GM19455 (cell line): ENCODE measurements around the gene ZNF493.
A peak's percentile ranks its signal among the peaks of the same experiment; 100 is the strongest.

Experiments
- ATAC-seq: cut with Tn5 transposase; IDR thresholded peaks from one replicate; pipeline ENCODE4 v1.9.1; 2021; ENCODE audit not compliant: unreplicated experiment

ZNF493 gene

DNA sequence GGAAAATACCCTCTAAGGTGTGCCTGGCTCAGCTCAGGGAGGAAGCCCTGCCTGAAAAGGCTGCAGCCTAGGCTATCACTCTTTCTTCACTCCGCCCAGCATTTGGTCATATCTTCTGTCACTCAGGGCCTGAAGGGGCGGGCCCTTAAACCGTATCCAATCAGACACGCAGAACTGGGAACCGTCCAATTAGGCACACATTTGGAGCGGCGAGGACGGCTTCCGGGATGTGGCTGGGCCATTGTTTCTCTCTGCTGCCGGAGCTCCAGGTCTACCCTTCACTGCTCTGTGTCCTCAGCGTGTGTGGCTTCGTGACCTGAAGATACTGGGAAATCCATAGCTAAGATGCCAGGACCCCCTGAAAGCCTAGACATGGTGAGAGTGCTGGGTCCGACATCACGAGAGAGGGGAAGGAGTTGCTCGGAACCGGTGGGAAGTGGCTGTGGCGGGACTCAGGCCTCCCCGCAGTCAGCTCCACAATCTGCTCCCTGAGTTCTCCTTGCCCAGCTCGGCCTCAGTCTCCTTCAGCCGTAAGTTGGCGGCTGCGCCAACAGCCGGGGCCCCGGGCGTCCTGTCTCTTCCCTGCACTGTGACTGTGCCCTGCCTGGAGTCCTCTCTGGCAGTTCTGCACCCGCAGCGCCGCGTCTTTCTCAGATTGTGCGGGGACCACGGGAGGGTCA, at the start of gene ZNF493:
Gene ZNF493, plus strand, starts transcription at position 241 of the 680 bp plus-strand sequence. Its CDS starts 105 bp downstream, at position 346.
- ATAC-seq, result peak; percentile 99

DNA sequence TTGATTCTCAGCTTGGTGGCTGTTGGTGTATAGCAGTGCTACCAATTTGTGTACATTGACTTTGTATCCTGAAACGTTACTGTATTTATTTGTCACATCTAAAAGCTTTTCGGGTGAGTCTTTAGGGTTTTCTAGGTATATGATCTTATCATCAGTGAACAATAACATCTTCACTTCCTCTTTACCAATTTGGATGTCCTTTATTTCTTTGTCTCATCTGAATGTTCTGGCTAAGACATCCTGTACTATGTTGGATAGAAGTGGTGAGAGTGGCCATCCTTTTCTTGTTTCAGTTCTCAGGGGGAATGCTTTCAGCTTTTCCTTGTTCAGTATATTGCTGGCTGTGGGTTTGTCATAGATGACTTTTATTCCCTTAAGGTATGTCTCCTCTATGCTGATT, 44.1 kb upstream of the ZNF493 start:
- ATAC-seq, result no peak

DNA sequence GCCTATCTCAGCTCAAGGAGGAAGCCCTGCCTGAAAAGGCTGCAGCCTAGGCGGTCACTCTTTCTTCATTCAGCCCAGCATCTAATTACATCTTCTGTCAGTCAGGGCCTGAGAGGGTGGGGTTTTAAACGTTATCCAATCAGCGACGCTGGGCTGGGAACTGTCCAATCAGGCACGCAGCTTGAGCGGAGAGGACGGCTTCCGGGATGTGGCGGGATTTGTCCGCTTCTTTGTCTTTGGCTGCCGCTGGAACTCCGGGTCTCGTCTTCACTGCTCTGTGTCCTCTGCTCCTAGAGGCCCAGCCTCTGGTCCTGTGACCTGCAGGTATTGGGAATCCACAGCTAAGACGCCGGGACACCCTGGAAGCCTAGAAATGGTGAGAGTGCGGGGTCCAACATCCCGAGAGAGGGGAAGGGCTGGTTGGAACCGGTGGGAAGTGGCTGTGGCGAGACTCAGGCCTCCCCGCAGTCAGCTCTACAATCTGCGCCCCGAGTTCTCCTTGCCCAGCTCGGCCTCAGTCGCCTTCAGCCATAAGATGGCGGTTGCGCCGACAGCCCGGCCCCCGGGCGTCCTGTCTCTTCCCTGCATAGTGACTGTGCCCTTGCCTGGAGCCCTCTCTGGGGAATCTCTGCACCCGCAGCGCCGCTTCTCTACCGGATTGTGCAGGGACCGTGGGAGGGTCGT, 38.0 kb upstream of the ZNF493 start, which contains the start of gene ZNF738:
Gene ZNF738, plus strand, starts transcription at position 233 of the 684 bp plus-strand sequence. Its CDS starts 141 bp downstream, at position 374.
- peak; percentile 91 for ATAC-seq

DNA sequence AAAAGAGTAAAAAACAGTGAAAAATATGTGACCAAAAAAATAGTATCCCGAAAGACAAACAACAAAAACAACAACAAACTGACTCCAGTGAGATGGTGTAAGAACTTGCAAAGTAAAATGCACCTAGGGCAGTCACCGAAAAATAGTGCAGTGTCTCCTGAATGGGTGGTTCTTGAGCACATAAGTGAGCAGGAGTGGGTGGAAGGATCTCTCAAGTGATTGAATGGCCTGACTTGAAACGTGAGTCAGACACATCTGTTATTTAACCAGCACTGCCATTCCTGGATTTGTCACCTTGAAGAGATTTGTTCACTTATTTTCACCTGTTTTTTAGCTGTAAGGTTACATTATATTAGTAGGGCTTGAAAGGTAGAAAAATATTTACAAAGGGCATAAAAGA, 34.6 kb upstream of the ZNF493 start:
- no peak for ATAC-seq

DNA sequence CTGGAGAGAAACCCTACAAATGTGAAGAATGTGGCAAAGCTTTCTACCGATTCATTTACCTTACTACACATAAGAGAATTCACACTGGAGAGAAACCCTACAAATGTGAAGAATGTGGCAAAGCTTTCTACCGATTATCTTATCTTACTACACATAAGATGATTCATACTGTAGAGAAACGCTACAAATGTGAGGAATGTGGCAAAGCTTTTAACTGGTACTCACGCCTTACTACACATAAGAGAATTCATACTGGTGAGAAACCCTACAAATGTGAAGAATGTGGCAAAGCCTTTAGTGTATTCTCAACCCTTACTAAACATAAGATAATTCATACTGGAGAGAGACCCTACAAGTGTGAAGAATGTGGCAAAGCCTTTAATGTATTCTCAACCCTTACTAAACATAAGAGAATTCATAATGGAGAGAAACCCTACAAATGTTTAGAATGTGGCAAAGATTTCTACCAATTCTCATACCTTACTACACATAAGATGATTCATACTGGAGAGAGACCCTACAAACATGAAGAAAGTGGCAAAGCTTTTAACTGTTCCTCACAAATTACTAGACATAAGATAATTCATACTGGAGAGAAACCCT, 12.9 kb upstream of the ZNF493 start:
- ATAC-seq, result no peak

DNA sequence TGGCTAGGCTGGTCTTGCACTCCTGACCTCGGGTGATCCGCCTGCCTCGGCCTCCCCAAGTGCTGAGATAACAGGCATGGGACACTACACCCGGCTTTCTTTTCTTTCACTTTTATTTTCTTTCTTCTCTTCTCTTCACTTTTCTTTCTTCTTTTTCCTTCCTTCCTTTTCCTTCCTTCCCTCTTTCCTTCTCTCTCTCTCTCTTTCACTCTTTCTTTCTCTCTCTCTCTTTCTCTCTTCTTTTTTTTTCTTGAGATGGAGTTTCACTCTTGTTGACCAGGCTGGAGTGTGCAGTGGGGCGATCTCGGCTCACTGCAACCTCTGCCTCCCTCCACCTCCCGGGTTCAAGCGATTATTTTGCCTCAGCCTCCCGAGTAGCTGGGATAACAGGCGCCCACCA, 812 bp upstream of the ZNF493 start:
- ATAC-seq, result no peak

DNA sequence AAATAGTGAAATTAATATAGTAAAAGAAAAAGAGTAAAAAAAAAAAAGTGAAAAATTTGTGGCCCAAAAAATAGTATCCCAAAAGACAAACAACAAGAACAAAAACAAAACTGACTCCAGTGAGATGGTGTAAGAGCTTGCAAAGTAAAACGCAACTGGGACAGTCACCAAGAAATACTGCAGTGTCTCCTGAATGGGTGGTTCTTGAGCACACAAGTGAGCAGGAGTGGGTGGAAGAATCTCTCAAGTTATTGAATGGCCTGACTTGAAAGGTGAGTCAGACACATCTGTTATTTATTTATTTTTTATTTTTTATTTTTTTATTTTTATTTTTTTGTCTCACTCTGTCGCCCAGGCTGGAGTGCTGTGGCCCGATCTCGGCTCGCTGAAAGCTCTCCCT, 1.9 kb downstream of the ZNF493 start:
- no peak for ATAC-seq

DNA sequence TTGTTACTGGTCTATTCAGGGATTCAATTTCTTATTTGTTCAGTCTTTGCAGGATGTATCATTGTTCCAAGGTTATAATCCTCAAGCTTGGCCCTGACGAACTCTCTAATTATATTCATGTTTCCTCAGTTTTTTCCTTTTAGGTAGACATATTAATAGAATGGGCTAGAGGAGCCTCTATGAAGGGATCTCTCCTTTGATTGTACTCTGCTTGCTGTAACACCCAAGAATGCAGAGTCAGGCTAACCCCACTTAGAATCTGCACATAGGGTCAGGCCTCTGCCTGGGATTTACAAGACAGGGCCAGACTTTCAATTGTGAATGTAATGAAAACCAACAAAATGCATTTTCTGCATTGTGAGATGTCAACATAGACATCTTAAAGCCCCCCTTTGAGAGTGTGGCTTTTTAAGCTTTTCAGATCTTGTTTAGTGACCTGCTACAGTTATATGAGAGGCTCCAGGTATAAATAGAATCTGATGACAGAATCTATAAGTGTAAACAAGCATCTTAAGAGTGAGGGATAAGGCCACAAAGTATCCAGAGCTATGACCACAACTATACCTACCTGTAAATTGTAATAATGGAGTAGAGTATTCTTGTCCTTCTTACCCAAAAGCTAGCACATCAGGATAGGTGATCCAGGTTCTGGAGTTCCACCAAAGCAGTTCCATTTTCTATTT, 5.5 kb downstream of the ZNF493 start:
- no peak for ATAC-seq

DNA sequence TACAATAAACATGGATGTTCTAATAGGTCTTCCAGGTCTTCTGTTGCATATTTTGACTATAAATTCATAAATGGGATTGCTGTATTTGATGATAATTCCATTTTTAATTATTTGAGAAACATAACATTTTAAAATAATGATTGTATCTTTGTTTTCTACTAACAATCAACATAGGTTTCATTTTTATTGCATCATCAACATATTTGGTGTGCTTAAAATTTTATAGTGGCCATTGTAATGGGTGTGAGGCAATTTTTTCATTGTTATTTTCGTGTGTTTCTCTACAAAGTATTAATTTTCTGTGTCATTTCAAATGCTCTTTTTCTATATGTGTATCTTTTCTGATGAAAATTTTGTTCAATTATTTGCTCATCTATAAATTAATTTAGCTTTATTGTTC, 13.2 kb downstream of the ZNF493 start:
- no peak for ATAC-seq

DNA sequence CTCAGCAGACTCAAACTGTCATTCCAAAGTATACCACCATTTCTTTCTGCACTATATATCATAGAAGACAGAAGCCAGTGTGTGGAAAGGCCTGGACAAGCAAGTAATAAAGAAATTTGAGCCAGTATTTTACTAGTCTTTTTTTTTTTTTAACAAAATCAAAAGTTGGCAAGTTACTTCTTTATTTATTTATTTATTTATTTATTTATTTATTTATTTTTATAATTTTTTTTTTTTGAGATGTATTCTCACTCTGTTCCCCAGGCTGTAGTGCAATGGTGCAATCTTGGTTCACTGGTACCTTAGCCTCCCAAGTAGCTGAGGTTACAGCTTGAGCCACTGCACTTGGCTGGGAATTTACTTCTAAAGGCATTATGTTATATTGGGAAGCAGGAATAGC, 25.3 kb downstream of the ZNF493 start:
- no peak for ATAC-seq

DNA sequence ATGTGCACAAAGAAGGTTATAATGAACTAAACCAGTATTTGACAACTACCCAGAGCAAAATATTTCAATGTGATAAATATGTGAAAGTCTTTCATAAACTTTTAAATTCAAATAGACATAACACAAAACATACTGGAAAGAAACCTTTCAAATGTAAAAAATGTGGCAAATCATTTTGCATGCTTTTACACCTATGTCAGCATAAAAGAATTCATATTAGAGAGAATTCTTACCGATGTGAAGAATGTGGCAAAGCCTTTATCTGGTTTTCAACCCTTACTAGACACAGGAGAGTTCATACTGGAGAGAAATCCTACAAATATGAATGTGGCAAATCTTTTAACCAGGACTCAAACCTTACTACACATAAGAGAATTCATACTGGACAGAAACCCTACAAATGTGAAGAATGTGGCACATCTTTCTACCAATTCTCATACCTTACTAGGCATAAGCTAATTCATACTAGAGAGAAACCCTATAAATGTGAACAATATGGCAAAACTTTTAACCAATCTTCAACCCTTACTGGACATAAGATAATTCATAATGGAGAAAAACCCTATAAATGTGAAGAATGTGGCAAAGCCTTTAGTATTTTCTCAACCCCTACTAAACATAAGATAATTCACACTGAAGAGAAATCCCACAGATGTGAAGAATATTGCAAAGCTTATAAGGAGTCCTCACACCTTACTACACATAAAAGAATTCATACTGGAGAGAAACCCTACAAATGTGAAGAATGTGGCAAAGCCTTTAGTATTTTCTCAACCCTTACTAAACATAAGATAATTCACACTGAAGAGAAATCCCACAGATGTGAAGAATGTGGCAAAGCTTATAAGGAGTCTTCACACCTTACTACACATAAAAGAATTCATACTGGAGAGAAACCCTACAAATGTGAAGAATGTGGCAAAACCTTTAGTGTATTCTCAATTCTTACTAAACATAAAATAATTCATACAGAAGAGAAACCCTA, 26.4 kb downstream of the ZNF493 start:
- no peak for ATAC-seq

DNA sequence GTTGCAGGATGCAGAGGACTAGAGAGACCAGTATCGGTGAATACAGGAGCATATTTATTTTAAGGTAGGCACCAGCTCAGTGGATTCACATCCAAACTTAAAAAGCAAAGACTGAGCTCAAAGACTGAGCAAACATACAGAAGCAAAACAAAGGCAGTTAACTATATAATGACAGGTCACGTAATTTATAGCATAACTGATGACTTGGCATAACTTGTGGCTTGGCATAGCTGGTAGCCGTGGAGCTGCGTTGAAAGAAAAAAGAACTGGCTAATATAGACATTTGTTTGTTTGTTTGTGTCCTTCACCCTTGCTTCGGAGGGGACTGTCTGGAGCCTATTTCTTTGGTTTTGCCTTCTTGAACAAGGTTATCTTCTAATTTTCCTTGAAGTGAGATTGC, 33.7 kb downstream of the ZNF493 start:
- ATAC-seq, result no peak

DNA sequence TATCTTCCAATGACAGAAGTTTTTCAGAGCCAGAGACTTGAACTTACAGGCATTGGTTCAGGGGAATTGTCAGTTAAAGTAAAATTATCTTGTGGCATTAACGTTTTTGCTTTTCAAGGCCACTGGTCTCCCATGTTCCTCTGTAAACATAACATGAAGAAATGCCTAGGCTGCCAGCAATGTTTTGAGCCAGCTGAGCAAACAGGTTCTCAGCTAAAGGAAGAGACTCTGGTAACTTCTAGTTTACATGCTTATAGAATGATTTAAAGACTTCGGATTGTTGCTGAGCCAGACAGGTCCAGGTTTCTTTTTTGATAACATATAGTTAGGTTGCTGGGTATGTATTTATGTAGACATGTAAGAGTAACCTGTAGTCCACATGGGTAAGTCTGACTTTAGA, 35.7 kb downstream of the ZNF493 start:
- ATAC-seq, result no peak

DNA sequence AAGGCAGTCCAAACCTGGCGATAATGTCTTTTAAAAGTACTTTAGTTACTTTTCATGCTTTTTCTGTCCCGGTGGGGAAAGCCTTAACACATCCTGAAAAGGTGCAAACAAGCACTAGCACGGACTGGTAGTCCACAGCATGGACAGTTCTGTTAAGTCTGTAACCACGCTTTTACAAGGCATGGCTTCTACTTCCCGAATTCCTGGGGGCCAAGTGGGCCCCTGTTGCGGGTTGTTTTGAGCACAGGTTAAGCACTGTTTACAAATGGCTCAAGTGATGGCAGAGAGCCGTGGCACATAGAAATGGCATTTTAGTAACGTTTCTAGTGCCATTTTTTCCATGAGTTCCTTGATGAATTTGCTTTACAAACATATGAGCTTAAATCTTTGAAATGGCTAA, 37.6 kb downstream of the ZNF493 start:
- no peak for ATAC-seq

DNA sequence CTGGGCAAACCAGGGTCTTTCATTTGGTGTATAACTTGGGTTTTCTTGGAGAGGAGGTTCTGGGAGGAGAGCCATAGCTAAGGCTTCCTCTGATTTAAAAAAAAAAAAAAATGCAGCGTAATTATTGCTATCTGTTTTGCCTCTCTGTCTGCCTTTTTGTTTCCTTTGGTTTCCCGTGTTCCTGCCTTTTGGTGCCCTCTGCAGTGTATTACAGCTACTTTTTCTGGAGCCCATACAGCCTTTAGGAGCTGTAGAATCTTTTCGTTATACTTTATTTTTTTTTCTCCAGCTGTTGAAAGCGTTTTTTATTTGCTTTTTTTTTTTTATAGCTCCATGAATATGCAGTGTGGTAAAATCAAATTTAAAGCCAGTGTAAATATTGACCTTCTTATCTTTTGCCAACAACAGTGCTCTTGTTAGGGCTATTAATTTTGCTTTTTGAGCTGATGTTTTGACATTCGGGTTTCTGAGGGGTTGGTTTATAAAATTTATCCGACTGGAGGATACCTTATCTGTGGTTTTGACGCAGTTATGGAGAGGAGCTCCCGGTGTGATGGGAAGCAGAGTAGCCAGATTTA, 38.1 kb downstream of the ZNF493 start:
- no peak for ATAC-seq

DNA sequence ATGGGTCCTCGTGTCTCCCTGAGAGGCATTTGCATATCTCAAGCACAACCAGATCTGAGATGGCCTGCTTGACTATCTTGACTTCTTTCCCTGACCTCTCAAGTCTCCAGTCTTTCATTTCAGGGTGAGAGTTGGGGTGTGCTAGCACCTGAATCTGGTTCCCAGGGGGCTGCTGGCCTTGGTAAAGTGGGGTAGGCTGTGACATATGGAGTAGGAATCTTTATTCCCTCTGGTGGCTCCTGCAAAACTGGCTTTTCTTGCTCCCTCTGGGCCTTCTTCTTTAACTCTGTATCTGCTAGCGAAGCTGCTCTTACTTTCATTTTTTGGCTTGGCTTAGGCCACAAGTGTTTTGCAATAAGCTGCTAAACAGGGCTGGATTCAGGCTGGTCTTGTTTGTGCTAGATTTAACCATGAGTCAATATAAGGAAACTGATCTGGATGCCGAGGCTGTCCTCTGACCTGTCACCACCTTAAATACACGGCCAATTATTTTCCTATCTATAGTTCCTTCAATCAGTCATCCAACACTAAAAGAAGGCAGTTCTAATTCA, 42.3 kb downstream of the ZNF493 start:
- no peak for ATAC-seq

DNA sequence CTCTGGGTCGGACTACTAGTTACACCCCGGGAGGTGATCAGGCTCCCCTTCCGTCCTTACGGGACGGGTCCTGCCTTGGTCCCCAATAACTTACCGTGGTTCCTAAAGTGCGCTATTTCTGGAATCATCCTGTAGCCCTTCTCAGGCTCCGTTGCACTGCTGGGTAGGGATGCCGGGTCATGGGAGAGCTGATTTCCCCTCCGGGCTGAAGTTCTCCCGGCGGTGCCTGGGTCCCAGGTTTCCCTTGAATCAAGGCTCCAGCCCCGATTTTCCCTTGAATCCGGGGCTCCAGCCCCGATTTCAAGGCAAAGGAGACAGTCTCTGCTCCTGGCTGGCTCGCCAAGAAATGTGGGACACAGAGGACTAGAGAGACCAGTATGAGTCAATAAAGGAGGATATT, 43.4 kb downstream of the ZNF493 start:
- no peak for ATAC-seq

DNA sequence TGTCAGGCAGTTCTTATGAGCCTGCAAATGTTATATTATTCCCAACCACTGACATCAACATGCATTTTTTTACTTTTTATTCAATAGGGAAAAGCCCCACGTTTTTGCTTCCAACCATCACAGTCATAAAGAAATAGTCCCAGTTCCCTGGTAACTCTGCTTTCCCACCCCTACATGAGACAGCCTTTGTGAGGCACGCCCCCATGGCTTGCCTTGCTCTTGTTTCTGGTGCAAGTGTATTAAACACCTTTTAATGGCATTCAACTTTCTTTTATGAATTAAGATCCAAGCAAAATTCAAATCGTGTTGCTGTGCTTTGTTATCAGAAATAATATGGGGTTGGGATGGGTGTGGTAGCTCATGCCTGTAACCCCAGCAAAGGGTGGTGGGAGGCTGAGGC, 54.3 kb downstream of the ZNF493 start:
- no peak for ATAC-seq

DNA sequence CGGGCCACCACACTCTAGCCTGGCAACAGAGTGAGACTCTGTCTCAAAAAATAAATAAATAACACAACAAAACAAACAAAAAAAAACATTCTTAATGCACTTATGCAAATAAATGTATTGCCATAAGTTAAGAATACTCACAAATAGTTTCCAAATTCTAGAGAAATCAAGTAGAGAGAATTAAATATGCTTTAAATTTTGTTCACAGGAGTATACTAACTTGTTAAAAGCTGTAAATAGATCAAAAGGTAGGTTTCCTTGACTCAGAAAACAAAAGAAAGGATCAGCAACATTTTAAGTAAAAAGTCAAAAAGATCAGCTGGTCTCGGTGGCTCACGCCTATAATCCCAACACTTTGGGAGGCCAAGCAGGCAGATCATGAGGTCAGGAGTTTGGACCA, 58.0 kb downstream of the ZNF493 start:
- ATAC-seq, result no peak

DNA sequence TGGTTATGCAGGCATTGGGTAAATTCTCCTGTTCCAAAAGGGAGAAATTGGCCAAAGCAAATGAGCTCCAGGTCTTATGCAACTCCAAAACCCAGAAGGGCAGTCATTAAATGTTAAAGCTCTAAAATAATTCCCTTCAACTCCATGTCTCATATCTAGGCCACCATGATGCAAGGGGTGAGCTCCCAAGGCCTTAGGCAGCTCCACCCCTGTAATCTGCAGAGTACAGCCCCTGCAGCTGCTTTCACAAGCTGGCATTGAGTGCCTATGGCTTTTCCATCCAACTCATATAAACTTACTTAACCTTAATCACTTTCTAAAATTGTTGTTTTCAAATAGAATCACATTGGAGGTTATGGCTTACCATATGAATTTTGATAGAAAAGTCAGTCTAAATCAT, 63.8 kb downstream of the ZNF493 start:
- ATAC-seq, result no peak
